IPS DF 19.7 (cell line): ENCODE measurements around the gene MITF.

ENCODE experiments used
- DNase-seq: peaks from one replicate; pipeline ENCODE4 v3.0.0-alpha.2; 2013; ENCODE audit warnings: low read depth, low spot score

Gene MITF

DNA sequence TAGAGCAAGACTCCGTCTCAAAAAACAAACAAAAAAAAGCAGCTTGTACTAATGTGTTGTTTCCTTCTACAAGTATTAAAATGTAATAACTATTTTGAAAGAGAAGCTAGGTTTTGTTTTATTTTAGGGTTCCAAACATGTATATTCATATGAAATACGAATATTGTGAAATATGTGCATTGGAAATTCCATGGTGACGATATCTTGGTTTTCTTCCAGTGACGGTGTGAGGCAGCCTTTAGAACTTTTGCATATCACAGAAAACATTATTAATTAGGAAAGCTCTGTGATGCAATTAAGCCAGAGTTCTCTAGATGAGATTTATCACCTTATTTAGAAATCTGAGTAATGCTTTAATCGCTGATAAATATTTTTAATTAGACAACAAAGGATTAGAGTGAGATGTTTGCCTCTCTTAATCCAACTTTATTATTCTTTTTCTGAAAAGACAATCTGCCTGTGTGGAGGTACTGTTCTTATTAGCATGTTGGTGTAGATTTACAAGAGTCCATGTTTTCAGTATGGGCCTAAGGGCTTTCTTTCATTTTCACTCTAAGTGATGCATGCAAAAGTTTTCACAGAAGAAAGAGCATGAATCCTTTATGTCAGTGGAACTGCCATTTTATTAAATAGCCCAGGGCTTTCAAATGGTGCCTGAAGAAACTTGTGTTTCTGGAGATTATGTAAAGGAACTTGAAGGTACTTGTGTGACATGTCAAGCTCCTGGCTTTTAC, 222.6 kb downstream of the MITF start:
- DNase-seq: no peak

DNA sequence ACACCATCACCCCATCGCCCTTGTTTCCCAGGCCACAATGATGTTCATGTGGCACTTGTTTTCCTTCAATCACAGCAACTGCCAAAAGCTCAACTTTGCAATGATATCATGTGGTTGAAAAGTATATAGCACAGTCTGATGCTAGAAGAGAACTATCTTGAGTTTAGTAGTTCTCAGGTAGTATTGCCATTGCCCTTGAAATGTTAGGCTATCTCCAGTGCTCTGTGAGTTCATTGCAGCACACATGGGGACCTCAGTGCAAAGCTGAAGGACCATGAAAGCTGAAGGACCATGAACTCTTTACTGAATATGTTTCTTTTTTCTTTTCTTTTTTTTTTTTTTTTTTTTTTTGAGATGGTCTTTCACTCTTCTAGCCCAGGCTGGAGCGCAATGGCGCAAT, 224.4 kb downstream of the MITF start:
- no peak for DNase-seq

DNA sequence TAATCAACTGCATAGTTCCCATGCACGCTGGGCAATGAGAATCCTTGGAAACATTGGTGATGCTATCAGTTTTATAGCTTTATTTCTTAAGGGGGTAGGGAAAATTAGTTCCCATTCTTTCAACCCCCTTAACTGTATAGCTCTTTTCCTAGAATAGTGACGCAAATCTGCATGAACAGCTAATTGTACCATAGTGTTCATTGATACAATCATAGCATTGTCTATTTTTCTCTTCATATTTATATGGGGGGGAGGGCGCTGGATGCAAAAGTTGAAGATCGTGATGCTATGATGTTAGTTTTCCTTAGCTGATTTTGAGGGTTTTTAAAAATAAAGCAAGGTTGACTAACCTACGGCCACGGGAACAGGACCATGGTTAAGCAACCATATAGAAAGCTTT, 227.9 kb downstream of the MITF start:
- no peak for DNase-seq

DNA sequence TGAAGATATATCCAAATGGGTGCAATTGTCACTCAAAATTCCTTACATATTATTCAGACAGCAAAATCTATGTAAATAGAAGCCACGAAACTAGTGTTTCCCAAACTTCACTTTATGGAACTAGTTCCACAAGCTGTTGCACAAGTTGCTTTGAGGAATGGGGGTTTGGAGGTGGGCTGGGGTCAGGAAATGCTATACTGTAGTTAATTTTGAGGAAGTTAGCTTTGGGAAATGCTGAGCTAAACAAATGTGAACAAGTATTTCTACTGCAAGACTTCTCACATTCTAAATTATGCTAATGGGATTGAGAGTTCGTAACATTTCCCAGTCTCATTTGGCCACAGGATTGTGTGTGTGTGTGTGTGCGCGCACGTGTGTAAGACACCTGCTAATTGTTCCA, 231.6 kb downstream of the MITF start:
- no peak for DNase-seq

DNA sequence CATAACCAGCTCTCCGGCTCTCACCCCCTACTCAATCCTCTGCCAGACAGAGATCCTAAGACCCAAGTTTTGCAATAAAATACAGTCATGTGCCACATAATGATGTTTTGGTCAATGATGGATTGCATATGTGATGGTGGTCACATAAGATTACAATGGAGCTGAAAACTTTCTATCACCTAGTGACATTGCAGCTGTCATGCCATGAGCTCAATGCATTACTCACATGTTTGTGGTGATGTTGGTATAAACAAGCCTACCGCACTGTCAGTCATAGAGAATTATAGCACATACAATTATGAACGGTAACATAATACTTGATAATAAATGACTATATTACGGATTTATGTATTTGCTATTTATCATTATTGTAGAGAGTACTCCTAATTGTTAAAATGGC, 233.4 kb downstream of the MITF start:
- DNase-seq: no peak

DNA sequence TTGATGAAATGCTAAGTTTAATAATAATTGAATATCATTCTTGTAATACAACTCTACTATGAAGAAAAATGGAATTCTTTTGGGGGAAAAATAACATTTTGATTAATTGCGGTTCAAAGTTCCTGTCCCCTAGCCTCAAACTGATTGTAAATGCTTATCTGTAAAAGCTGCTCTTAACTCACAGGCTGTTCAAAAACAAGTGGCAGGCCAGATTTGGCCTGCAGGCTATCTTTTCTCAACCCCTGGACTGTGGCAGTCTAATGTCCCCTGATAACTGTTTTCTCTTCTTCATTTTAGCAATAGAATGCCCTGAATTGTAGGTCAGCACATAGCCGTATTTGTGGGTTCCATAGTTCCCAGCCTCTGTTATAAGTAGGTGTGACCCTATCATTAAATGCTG, 236.8 kb downstream of the MITF start:
- no peak for DNase-seq

DNA sequence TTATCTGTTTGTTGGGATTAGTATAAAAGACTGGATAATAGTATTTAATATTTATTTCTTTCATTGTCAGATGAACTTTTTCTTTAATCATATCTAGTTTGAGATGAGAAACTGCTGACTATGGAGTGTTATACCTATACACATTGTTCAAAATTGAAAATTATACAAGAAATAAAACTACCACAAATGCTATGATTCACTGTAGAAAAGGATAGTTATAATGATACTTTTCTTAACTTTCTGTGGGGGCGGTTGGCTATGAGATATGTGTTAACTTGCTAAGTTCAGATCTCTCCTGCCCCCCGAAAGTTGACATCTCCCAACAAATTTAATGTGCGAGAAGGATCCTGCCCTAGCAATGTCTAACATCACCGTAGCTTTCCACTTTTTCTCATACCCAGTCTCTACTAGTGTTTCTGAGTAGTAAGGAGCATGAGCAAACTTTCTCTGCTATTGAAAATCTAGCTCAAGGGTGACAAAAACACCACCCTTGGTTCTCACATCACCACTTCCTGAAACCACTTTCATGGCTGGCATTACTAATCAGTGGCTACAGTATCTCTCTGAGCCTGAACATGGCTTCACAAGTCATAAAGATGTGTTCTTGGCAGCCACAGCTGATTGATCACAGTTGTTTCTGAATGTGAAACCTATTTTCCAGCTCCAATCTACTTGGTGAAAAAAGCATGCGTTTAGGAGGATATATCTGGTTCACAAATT, 244.4 kb downstream of the MITF start:
- DNase-seq: no peak

DNA sequence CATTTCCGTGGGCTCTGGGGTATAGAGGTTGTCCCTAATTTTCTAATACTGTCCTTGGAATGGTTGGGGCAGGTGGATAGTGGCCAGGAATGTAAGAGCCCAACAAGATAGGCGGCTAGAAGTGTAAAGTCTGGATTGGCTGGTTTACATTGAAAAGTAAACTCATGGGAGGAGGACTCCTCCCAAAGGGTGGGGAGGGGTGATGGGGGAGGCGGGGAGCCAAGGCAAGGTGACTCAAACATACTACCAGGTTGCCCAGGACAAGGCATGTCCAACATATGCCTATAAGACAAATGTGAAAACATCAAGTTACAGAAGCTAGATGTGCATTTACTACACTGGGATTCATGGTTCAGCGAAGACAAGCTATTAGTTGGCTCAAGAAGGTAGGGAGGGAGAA, 246.0 kb downstream of the MITF start:
- no peak for DNase-seq

DNA sequence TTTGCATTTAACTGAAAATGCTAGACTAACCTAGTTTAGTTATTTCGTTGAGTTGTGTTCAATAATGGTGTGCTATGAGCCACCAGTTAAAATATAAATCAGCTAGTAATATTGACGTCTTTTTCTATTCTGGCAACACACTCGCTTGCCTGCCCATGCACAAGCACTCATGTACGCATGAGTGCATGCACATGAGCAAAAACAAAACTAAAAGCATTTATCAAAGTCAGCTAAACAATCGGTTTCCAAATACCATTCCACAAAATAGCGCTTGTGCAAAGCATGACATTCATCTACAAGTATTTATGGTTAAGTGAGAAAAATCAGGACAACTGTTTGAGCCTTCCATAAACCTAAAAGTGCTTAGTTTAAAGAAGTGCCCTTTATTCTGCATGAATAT, 247.2 kb downstream of the MITF start:
- no peak for DNase-seq

DNA sequence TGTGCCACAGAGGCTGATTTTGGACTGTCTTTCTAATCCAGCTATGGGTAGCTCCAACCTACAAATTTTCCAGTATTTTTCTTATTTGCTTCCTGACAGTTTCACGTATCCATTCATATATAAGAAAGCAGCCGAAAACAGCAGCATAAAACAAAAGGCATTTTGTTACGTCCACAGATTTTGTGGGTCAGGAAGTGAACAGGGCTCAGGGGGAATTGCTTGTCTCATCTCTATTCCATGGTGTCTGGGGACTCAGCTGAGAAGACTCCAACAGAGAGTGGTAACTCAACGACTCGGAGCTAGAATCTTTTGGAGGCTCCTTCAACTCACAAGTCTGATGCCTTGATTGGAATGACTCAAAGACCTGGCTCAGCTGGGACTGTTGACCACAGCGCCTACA, 248.6 kb downstream of the MITF start:
- DNase-seq: no peak

DNA sequence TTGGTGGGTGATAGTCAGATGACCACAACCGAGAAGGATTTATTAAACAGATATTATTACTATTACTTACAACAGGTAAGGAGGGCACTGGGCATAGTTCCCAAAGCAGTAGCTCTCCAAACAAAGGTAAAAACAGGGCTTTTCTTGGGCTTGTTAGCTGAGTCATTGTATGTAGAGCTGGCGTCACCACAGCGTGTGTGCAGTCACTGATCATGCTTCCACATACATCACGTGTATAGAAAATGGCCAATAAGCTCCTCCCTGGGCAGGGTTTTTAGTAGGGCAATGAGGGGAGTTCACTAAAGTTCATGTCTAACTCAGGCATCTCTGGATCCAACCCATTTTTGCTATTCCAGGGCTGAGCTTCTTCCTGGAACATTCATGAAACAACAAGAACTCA, 254.5 kb downstream of the MITF start:
- DNase-seq: no peak

DNA sequence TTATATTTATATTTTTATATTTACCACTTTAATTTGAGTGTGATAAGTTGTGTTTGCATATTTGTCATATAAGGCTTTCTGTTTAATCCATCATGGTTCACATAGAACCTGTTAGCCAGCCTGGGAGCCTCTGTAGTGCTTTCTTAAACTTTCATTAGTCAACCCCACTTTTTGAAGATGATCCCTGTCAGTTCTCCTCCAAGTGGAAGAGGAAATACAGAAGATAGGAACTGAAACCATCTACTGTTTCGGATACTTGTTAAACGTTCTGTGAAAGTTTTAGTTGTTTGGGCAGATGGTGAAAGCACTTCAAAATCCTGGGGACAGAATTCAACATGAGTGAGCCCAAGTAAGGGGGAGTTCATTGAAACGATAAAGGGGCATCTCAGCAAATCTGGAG, 255.7 kb downstream of the MITF start:
- no peak for DNase-seq

DNA sequence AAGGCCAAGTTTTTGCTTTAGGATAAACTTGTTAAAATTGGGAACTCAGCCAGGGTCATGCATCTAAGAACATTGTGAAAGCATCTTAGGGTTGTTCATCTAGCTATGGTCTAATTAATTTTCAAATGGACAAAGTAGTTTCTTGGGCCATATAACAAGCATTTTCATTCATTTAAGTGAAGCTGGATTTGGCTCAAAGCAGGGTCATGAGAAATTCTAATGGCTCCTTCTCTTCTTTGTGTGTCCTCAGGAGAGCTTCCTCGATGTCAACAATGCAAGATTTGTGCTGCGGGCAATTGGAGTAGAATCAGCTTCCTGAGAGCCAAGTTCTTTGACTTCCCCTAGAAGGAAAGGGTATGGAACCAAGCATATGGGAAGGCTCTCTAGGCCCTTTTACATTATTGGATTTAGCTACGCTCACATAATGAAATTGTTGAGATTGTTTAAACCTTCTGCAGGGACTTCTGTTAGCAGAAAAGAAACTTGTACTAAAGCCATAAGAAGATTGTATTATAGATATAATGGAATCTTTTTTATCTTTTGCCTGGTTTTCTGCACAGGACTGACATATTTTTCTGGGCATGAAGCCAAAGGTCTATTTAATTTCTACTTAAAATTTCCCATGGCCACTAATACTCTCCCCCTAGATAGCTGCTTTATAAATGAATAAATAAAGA, 258.5 kb downstream of the MITF start:
- no peak for DNase-seq

DNA sequence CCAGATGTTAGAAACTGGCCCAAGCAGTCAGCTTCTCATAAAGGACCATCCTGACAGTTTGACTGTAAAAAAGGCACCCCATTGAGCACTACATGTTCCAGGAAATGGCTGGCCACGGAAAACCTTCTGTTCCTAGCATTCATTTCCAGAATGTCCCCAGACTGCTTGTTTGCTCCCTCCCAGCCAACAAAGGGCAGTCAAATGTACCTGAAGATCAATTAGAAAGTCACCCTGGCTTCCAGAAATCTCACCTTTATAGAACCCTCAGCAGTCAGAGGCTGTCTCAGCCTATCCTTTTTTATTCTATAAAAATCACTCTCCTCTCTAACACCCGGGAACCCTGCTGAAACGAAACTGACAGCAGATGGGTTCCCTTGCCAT, 259.5 kb downstream of the MITF start:
- no peak for DNase-seq

DNA sequence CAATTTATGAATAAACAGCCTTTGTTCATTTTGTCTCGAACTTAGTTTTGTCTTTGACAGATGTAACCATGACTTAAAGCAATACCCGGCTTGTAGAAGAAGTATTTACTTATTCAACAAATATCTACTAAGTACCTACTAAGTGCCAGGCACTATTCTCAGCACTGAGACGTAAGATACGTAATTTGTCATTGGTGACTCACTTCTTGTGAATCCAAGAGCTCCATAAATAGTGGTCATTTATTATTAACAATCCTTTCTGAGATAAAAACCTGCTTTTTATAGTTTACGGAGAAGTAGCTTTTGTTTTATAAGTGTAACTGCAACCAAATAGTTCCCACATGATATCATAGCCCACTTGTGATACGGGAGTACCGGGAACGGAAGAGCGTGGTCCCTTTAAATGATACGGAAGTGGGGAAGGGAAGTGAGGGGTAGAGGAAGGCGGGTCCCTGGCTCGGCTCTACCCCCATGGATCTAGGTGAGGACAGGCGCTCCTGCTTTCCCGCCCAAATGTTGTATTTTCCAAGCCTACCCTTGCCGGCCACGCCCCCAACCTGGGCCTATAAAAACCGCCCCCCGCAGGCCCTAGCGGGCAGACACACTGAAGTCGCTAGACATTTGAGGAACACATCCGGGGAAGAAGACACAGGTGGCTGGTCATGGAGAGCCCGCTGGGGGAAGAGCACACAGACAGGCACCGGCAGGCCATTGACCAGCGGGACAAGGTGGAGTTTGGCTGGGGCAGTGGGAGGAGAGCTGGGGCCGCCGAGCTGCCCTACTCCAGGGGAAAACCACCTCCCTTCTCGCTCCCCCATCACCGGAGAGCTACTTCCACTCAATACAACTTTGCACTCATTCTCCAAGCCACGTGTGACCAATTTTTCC, 260.1 kb downstream of the MITF start, which contains the start of gene SAMMSON:
Gene SAMMSON (plus strand): TSS at position 594 of the 888 bp plus-strand sequence.
- DNase-seq: no peak

DNA sequence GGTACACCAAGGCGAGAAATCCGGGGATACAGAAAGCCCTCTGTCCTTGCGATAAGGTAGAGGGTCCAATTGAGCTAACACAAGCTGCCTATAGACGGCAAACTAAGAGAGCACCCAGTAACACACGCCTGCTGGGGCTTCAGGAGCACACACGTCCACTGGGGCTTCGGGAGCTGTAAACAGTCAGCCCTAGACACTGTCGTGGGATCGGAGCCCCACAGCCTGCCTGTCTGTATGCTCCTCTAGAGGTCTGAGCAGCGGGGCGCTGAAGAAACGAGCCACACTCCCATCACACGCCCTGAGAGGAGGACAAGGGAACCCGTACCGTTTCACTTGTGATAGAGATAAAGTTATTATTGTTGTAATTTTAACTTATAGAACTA, 260.8 kb downstream of the MITF start:
- DNase-seq: no peak

DNA sequence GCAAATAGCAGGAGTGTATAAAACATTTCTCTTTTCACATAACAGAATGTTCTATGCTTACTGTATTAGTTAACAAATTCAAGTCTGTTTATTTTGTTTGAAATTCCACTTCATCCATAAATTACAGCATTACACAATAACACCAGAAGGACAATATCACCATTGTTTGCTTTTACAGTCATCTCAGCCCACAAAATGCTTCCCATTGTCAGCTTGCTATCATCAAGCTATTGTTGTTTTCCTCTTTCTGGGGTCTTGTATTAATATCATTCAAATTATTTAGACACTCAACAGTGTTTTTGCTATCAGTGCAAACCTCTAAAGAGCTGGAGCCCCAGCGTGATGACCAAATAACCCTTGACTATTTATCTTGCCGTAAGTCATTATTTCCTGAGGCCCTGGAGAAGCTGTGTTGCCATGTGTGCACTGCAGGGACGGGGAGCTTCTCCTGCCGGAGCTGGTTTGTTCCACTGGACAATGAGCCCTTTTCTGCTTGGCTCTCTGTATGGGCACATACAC, 261.4 kb downstream of the MITF start:
- no peak for DNase-seq

DNA sequence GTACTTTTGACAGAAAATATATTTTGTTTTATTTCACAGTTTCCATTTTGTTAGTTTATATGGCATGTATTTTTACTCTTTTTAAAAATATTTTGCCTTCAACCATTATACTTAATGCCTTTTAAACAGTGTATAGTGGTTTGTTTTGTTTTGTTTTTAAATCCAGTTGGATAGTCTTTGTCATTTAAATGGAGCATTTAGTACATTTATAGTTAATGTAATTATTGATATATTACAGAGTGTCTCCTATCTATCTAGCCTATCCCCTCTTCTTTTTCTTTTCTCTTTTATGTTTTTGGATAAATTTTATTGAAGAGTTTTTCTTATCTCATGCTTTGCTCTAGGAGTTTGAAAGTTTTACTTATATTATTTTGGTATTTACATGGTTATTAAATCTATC, 263.9 kb downstream of the MITF start:
- DNase-seq: no peak

DNA sequence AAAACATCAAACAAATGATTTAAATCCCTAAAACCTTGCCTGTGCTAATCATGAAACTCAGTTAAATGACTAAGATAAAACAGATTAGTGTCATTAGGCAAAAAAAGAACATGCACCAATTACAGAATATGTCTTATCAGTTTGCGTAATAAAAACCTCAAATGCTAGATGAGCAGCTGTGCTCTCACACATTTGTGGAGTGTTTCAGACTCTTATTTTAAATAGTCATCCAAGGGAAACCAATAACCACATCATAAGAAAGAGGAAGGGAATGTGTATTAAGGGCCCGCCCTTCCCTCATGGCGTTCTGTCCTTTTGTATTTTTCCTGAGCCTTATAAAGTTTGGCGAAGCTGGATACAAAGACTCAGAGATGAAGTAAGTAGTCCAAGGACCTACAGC, 266.8 kb downstream of the MITF start:
- no peak for DNase-seq

DNA sequence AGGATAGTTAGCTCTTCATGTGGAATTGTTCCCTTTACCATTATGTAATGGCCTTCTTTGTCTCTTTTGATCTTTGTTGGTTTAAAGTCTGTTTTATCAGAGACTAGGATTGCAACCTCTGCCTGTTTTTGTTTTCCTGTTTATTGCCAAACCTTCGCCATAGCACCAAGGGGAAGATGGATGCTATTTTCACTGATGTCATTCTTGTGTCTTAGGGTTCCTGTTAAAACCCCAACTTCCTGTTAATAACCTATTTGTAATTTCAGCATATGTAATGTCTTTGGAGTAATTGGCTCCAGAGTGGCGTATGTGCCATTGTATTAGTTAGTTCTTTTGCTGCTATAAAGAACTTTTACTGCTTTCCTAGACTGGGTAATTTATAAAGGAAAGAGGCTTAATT, 271.1 kb downstream of the MITF start:
- DNase-seq: no peak

DNA sequence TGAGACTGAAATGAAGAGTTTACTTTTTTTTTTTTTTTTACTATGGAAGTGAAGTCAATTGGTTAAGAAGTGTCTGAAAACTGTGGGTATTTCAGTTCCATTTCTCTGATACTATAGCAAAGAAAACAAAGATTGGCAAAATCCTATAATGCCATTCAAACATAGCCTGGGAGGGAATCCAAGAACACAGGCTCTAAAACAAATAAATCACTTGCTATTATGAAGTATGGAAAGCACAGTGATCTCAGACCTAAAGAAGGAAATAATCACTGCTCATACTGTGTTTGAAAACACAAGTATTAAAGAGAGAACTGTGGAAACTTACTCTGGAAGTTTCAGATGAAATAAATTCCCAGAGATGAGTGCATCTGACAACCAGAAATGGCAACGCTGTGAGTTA, 272.3 kb downstream of the MITF start:
- DNase-seq: no peak
